Stimulated activated CD4-positive, alpha-beta T cell treated with anti-CD3 and anti-CD28 coated beads, Interleukin-15, amount 100 ng/mL, for 1 hour (primary cell): Measurements from ENCODE around the gene SKI.
"Not testable (repeated sequence)": the region's sequence is repeated elsewhere in the genome, so short reads cannot be mapped to it uniquely, and the experiment has no call there.

Experiments used
- DNase-seq, 2 donors: peaks; one replicate each; pipeline ENCODE4 v3.0.0-alpha.2; 2020; ENCODE audit warnings: low read depth in 1 of 2, low spot score in 1 of 2

The SKI gene

GRCh38 chr1:2318314-2319278 lies 90.5 kb downstream of the SKI start:
- no peak for DNase-seq

GRCh38 chr1:2319291-2319690 lies 91.2 kb downstream of the SKI start:
- no peak for DNase-seq

DNA sequence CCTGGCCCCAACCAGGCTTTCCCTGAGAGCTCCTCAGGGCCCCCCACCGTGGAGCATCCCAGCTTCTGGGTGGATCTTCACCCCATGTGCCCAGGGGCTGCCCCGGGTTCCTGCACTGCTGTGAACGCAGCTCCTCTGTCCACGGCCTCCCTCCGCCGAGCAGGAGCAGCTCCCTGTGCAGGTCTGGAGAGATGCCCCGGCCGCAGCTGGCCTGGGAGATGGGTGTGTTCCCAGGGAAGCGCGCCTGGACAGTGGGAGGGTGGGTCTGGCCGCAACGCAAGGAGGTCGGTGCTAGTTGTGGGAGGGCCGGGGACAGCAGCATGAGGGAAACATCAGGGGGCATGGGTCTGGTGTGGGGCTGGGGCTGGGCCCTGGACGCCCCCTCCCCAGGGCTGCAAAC lies 91.9 kb downstream of the SKI start:
- no peak for DNase-seq

- no peak for DNase-seq
These were observed 92.9 kb downstream of the SKI start for GRCh38 chr1:2320760-2321667.

GRCh38 chr1:2322065-2322571 lies 94.0 kb downstream of the SKI start:
- DNase-seq = no peak

GRCh38 chr1:2322581-2323211 lies 94.6 kb downstream of the SKI start:
- no peak for DNase-seq

DNA sequence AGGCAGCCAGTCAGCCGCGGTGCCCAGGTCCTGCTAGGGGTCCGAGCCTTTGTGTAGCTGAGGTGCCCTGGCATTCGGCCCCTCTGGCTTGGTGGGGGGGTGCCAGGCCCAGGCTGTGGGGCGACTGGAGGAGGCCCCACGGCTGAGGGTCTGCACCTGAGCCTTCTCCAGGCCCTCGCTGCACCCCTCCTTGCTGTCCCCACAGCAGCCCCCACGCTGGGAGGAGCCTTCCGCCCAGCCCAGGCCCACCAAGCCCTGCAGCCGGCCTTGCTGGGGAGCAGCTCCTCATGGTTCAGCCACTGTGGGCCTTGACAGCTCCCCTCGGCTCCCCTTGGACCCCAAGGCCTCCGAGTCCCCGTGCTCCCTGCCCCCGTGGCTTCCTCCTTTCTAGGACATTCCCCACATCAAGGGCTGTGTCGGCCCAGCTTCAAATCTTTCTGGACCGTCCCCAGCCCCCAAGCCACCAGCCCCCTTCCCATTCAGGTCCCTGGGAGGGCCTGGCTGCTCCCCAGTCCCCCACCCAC lies 95.4 kb downstream of the SKI start:
- no peak for DNase-seq

DNA sequence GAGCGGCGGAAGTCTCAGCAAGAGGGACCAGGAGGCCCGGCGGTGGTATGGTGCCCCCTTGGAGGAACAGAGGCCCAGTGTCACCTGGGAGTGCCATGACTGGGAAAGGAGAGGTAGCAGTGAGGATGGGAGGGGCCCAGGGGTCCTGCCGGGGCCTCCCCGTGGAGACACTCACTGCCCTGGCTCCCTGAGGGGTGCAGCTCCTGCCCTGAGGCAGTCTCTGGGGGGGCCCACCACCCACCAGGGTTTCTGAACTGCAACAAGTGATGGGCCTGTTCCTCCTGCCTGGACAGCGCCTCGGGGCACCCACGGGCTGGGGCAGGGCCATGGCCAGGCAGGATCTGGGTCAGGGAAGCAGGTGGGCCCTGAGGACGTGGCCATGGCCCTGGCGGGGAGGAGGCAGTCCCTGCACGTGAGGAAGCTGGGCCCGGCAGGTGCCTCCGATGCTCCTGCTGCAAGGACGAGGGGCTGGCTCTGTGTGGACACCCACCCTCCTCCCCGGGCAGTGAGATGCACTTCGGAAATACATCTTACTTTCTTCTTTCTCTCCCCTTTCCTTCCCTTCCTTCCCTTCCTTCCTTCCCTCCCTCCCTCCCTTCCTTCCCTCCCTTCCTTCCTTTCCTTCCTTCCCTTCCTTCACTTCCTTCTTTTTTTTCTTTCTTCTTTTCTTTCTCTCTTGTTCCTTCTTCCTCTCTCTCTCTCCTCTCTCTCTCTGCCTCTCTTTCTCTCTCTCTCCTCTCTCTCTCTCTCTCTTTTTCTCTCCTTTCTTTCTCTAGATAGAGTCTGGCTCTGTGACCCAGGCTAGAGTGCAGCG lies 96.6 kb downstream of the SKI start:
- no peak for DNase-seq

- no peak for DNase-seq
These were observed 98.4 kb downstream of the SKI start for GRCh38 chr1:2326524-2326923.

DNA sequence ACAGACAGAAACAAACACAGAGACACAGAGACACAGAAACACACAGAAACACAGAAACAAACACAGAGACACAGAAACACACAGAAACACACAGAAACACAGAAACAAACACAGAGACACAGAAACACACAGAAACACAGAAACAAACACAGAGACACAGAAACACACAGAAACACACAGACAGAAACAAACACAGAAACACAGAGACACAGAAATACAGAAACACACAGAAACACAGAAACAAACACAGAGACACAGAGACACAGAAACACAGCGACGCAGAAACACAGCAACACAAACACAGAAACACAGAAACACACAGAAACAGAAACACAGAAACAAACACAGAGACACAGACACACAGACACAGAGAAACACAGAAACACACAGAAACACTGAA lies 99.0 kb downstream of the SKI start:
- not testable (repeated sequence) for DNase-seq

DNA sequence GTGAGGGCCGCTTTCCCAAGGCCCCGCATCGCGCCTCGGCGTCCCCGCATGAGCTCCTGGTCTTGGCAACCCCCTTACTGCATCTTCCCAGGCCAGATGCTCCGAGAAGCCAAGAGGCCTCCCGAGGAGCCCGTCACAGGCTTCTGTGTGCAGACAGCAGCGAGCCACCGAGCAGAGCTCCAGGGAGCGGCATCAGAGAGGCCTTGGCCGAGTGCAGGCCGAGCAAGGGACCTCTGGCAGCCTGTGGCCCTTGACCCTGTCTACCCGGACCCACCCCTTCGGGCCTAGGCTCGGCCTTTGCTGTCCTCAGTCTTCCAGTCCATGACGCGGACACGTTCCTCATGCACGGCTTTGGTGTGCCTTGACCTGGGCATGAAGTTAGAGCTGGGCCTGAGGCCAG lies 99.7 kb downstream of the SKI start:
- no peak for DNase-seq

GRCh38 chr1:2328676-2329455 lies 100.7 kb downstream of the SKI start:
- DNase-seq = no peak

- no peak for DNase-seq
These were observed 101.9 kb downstream of the SKI start for GRCh38 chr1:2330035-2330434.

GRCh38 chr1:2330519-2331199 lies 102.5 kb downstream of the SKI start:
- DNase-seq = no peak

- DNase-seq = no peak
These were observed 103.1 kb downstream of the SKI start for GRCh38 chr1:2331200-2331544.

- not testable (repeated sequence) for DNase-seq
These were observed 103.5 kb downstream of the SKI start for GRCh38 chr1:2331580-2331979.

DNA sequence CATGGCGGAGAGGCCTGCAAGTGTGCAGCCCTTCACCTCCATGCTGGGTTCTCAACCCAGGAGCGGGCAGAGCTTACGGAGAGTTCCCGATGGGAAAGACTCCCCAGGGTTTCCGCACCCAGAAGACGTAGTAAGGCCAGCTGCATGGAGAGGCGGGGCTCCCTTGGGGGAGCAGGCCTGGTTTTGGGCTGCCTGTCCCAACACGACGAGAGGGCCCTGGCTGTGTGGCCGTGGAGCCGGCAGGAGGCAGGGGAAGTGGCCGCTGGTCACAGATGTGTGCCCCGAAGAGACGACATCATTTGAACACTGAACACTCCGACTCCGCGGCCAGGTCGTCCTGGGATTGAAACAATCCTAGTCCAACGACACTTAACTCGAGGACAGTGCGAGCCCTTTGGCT lies 106.2 kb downstream of the SKI start:
- DNase-seq = no peak

DNA sequence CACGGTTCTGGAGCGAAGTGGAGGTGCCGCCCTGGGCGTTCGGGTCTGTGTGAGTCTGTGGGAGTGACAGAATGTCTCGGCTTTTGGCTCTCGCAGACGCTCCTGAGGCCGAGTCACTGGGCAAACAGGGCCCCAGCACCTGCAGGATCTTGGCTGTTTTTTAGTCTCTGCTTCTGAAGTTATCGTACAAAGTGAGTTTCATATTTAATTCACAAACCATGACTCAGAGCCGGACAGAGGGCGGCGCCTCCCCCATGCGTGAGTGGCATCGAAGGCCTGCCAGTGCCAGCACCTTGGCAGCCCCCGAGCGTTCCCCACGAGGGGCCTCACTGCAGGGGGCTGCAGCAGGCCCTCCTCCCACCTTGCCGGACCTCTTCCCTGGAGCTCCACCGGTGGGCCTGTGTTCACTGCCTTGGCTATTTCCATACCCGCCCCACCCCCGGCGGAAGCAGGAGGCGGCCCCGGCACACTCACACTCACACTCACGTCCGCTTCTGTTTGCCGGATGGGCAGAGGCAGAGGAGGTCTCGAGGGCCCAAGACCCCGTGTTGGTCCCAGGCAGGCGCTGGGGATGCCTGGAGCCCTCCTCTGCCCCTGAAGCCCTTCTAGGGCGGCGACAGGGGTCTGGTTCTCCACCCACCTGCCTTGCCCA lies 106.9 kb downstream of the SKI start:
- DNase-seq = no peak
